Peyer's patch (tissue), 4 donors: ENCODE data around the gene HMOX2. TPM values are rescaled to one million over a fixed set of nuclear protein-coding genes. Genes with fewer than 3 reads are reported as not detected.
A peak's percentile ranks its signal among the peaks of the same experiment; 100 is the strongest.

ENCODE experiments used
- DNase-seq, 3 donors: peaks; one replicate each; pipeline ENCODE4 v3.0.0-alpha.2; 2017 to 2019
- H3K27ac ChIP-seq, 4 donors: fragments of 200-600 bp; sonication (generic); one replicate each; pipeline ENCODE4 v1.5.1; 2016 to 2019
- H3K27me3 ChIP-seq, 2 donors: fragments of 200-600 bp; sonication (generic); one replicate each; pipeline ENCODE4 v1.5.1; 2019
- H3K36me3 ChIP-seq, 3 donors: fragments of 200-600 bp; sonication (generic); one replicate each; pipeline ENCODE4 v1.5.1; 2016 to 2019
- H3K4me1 ChIP-seq, 4 donors: fragments of 200-600 bp; sonication (generic); one replicate each; pipeline ENCODE4 v1.5.1; 2016 to 2019
- H3K4me3 ChIP-seq, 4 donors: fragments of 200-600 bp; sonication (generic); 1 replicate in 3 of 4; 2 replicates in 1 of 4; pipeline ENCODE4 v1.5.1; 2016 to 2019; ENCODE audit warnings: mild to moderate bottlenecking in 1 of 4
- H3K9me3 ChIP-seq, 4 donors: fragments of 200-600 bp; sonication (generic); one replicate each; pipeline ENCODE4 v1.5.1; 2016 to 2019; ENCODE audit warnings: mild to moderate bottlenecking in 1 of 4
- CTCF ChIP-seq, 6 experiments: fragments of 450-650 bp in 4 of 6; fragments of 200-600 bp in 2 of 6; sonication (generic) in 1 of 6; IDR thresholded peaks; one replicate each; pipeline ENCODE4 v1.5.1; 2017 to 2019; ENCODE audit warnings: antibody characterized with exemption in 6 of 6, mild to moderate bottlenecking in 3 of 6, moderate library complexity in 1 of 6
- POLR2A ChIP-seq, 2 donors: fragments of 450-650 bp; IDR thresholded peaks; one replicate each; pipeline ENCODE4 v1.5.1; 2017; ENCODE audit warnings: antibody characterized with exemption in 2 of 2, mild to moderate bottlenecking in 2 of 2, moderate library complexity in 2 of 2
- total RNA-seq, 4 donors: library from RNA; depleted of rRNA; stranded (reverse); fragments of >200 nt; gene quantifications; one replicate each; pipeline ENCODE4 v1.1.0, GENCODE V29; 2016

Gene HMOX2
- total RNA-seq, 4 donors from 2014 or later: 37.1 to 64.8 (median 61.1) TPM

- TF ChIP-seq POLR2A (IDR thresholded peaks at IDR 0.05): peak; percentile 95 to 98
- TF ChIP-seq CTCF (IDR thresholded peaks at IDR 0.05): peak in 3 of 6 experiments; percentile 31 to 43 (median 38)
- Histone ChIP-seq H3K4me1 (peaks cover 0 to 9% (median 3%) of the 10 kb centered on the region in 4 donors), H3K27ac (peak within 1 kb of the TSS; percentile 84 to 95 (median 93)), H3K36me3 (no peaks in the 10 kb centered on the region), H3K9me3 (peaks cover 0 to 6% (median 0%) of the 10 kb centered on the region in 4 donors), H3K27me3 (no peaks in the 10 kb centered on the region), H3K4me3 (peak within 1 kb of the TSS; percentile 79 to 90 (median 84))
- peak; percentile 98 to 99 (median 99) for DNase-seq
Measured at GRCh38 chr16:4538350-4539235, 62.4 kb downstream of the HMOX2 start, which contains the start of gene CDIP1. Gene CDIP1, minus strand, starts transcription at chr16:4538773. Its CDS starts 24,643 bp downstream, at chr16:4514130.

GRCh38 chr16:4539716-4540284 lies 63.6 kb downstream of the HMOX2 start:
- H3K4me1 ChIP-seq: peaks cover 0 to 9% (median 3%) of the 10 kb centered on the region in 4 donors
- H3K36me3 ChIP-seq: no peaks in the 10 kb centered on the region
- no peak overlapping the region for H3K4me3 ChIP-seq
- H3K9me3 ChIP-seq: peaks cover 0 to 6% (median 0%) of the 10 kb centered on the region in 4 donors
- TF ChIP-seq POLR2A (IDR thresholded peaks at IDR 0.05) (no peak), CTCF (IDR thresholded peaks at IDR 0.05) (no peak)
- no peak overlapping the region for H3K27ac ChIP-seq
- no peak for DNase-seq
- H3K27me3 ChIP-seq: no peaks in the 10 kb centered on the region

- H3K9me3 ChIP-seq: peaks cover 0 to 6% (median 0%) of the 10 kb centered on the region in 4 donors
- no peak overlapping the region for H3K27ac ChIP-seq
- H3K4me3 ChIP-seq: no peak overlapping the region
- H3K4me1 ChIP-seq: peaks cover 0 to 8% (median 0%) of the 10 kb centered on the region in 4 donors
- H3K36me3 ChIP-seq: no peaks in the 10 kb centered on the region
- H3K27me3 ChIP-seq: no peaks in the 10 kb centered on the region
- TF ChIP-seq CTCF (IDR thresholded peaks at IDR 0.05) (no peak), POLR2A (IDR thresholded peaks at IDR 0.05) (no peak)
- no peak for DNase-seq
Measured at GRCh38 chr16:4544473-4544872, 68.3 kb downstream of the HMOX2 start.

GRCh38 chr16:4548124-4548523 lies 71.9 kb downstream of the HMOX2 start:
- TF ChIP-seq POLR2A (IDR thresholded peaks at IDR 0.05) (no peak), CTCF (IDR thresholded peaks at IDR 0.05) (no peak)
- no peaks in the 10 kb centered on the region for H3K9me3 ChIP-seq
- no peak overlapping the region for H3K27ac ChIP-seq
- no peaks in the 10 kb centered on the region for H3K36me3 ChIP-seq
- H3K4me1 ChIP-seq: peaks cover 0 to 8% (median 0%) of the 10 kb centered on the region in 4 donors
- H3K4me3 ChIP-seq: no peak overlapping the region
- H3K27me3 ChIP-seq: no peaks in the 10 kb centered on the region
- no peak for DNase-seq

DNA sequence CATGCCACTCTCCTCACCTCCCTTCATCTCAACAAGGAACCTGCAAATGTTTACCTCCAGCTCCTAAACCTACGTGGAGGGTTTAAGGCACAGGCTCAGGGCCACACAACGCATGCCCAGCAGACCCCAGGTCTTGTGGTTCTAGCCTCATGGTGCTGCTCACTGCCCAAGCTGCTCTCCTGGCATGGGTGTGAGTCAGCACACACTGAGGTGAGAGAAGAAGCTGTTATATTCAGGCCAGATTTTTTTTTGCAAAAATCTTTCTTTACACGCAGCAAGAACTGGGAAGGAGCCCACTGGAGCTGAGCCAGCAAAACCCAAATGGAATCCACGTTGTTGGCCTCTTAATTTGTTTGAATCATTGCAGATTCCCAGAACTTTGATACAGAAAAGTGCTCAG lies 74.4 kb downstream of the HMOX2 start:
- Histone ChIP-seq H3K27me3 (no peaks in the 10 kb centered on the region), H3K27ac (no peak overlapping the region), H3K9me3 (no peaks in the 10 kb centered on the region), H3K4me3 (no peak overlapping the region), H3K36me3 (no peaks in the 10 kb centered on the region), H3K4me1 (peaks cover 0 to 8% (median 0%) of the 10 kb centered on the region in 4 donors)
- TF ChIP-seq POLR2A (IDR thresholded peaks at IDR 0.05): no peak
- no peak for TF ChIP-seq CTCF (IDR thresholded peaks at IDR 0.05)
- DNase-seq: no peak
